AG04450 (cell line): Measurements from ENCODE around the gene PRAC1. TPM values are rescaled to one million over a fixed set of nuclear protein-coding genes. Genes with fewer than 3 reads are reported as not detected.

Experiments
- CTCF ChIA-PET: fragments of 300-600, 350-600 bp; formaldehyde crosslinking; extraction: SDS; loops from one replicate; lab custom pipeline; 2022; ENCODE audit warnings: antibody characterized with exemption, inconsistent platforms; lab: Charles Lee
- POLR2A ChIA-PET: fragments of 350-600 bp; formaldehyde crosslinking; extraction: SDS; loops from one replicate; lab custom pipeline; 2021; ENCODE audit warnings: antibody characterized with exemption, inconsistent platforms; lab: Yijun Ruan, JAX
- DNase-seq: peaks from one replicate; pipeline ENCODE4 v3.0.0-alpha.2; 2011; ENCODE audit warnings: low read depth, low spot score
- H3K27ac ChIP-seq: one replicate; pipeline ENCODE4 v1.5.1; 2012; ENCODE audit warnings: low read depth, low read length, control low read depth
- H3K27me3 ChIP-seq: one replicate; pipeline ENCODE4 v1.6.0; 2012; ENCODE audit warnings: low read length; ENCODE audit not compliant: control insufficient read depth, insufficient read depth
- H3K4me3 ChIP-seq: 2 replicates; pipeline ENCODE4 v1.5.1; 2011; ENCODE audit warnings: mild to moderate bottlenecking, low read depth, low read length, control low read depth
- H3K9me3 ChIP-seq: 2 replicates; pipeline ENCODE4 v1.5.1; 2012; ENCODE audit warnings: low read length; ENCODE audit not compliant: control insufficient read depth, insufficient read depth
- CTCF ChIP-seq: IDR thresholded peaks from 2 replicates; pipeline ENCODE4 v1.5.1; 2011; ENCODE audit warnings: low read depth, low read length, control low read depth, inconsistent platforms
- polyA plus RNA-seq: library from polyadenylated mRNA; depleted of rRNA; stranded (reverse); fragments of >200 nt; gene quantifications from 2 replicates; pipeline ENCODE4 v1.2.3, GENCODE V29; 2011

Gene PRAC1
- polyA plus RNA-seq, 1 experiment, result not detected

- TF ChIP-seq CTCF, result no peak
- Histone ChIP-seq H3K4me3 (no peak overlapping the region), H3K9me3 (peaks cover 8% of the 10 kb centered on the region; the same call in 1 of the 2 replicates), H3K27ac (no peak overlapping the region), H3K27me3 (peaks cover 96% of the 10 kb centered on the region)
- ChIA-PET CTCF (interaction anchor here (0.7 kb wide), 1 partner anchor 24 kb away, joined by 3 read pairs; no protein-coding TSS in a partner anchor), POLR2A (no interaction called here)
- DNase-seq, result no peak
These were observed 25.4 kb upstream of the PRAC1 start for GRCh38 chr17:48747445-48748363.

GRCh38 chr17:48746916-48747444, 24.7 kb upstream of the PRAC1 start:
- H3K27me3 ChIP-seq, result peaks cover 96% of the 10 kb centered on the region
- TF ChIP-seq CTCF, result no peak
- POLR2A ChIA-PET, result no interaction called here
- CTCF ChIA-PET, result no interaction called here
- no peak overlapping the region for H3K4me3 ChIP-seq
- H3K9me3 ChIP-seq, result peaks cover 6% of the 10 kb centered on the region; the same call in 1 of the 2 replicates
- DNase-seq, result no peak
- no peak overlapping the region for H3K27ac ChIP-seq

GRCh38 chr17:48745381-48746275, 23.3 kb upstream of the PRAC1 start:
- H3K27ac ChIP-seq, result no peak overlapping the region
- H3K4me3 ChIP-seq, result no peak overlapping the region
- H3K27me3 ChIP-seq, result peaks cover 92% of the 10 kb centered on the region
- no peak for DNase-seq
- ChIA-PET POLR2A (interaction anchor here (0.6 kb wide), 1 partner anchor 17 kb away, joined by 4 read pairs; the partner anchor contains the start of gene HOXB13), CTCF (interaction anchor here (1.1 to 3.2 kb wide), 2 partner anchors 22 to 46 kb away, joined by 9 to 11 read pairs; no protein-coding TSS in a partner anchor)
- TF ChIP-seq CTCF, result no peak
- H3K9me3 ChIP-seq, result peaks cover 6% of the 10 kb centered on the region; the same call in 1 of the 2 replicates

GRCh38 chr17:48740537-48740936, 18.2 kb upstream of the PRAC1 start:
- TF ChIP-seq CTCF, result no peak
- peaks cover 92% of the 10 kb centered on the region for H3K27me3 ChIP-seq
- no peak overlapping the region for H3K4me3 ChIP-seq
- no peaks in the 10 kb centered on the region; the same call in 1 of the 2 replicates for H3K9me3 ChIP-seq
- CTCF ChIA-PET, result no interaction called here
- POLR2A ChIA-PET, result no interaction called here
- DNase-seq, result no peak
- H3K27ac ChIP-seq, result no peak overlapping the region
